HG03135 (cell line): ENCODE measurements around the gene MYOM3.
"Not testable (repeated sequence)": the region's sequence is repeated elsewhere in the genome, so short reads cannot be mapped to it uniquely, and the experiment has no call there.

Experiments used
- ATAC-seq: cut with Tn5 transposase; IDR thresholded peaks from one replicate; pipeline ENCODE4 v1.9.1; 2021; ENCODE audit warnings: mild to moderate bottlenecking, moderate library complexity; ENCODE audit not compliant: unreplicated experiment

The MYOM3 gene

DNA sequence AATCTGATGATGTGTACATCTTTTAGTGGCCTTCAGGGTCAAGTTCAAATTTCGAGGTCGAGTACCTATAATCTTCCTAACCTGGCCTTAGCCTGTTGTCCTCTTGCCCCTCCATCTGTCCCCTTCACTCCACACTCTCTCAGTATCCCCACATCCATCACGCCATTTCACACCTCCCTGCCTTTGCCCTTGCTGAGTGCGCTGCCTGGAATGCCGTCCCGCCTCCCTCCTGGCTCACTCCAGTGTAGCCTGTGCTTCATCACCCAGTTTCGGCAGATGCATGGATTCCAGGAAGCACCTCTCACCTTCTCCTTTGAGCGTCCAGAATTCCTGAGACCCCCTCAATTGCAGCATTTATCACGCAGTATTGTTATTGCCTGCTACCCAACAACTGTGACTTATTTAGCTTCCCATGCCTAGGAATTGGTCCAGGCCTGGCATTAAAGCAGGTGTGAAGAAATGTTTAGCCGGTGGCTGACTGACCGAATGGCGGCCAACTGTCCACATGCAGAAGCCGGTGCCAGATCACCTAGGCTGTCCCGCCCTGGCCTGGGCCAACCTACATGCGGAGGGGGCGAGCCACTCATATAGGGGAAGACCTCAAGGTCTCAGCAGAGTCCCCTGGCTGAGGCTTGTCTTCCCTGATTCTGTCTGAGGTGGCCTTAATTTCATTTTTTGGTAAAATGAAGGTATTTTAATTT, 34.5 kb downstream of the MYOM3 start:
- ATAC-seq = no peak

- ATAC-seq = no peak
Measured at GRCh38 chr1:24075946-24076345, 36.0 kb downstream of the MYOM3 start.

GRCh38 chr1:24075590-24075854, 36.4 kb downstream of the MYOM3 start:
- ATAC-seq = no peak

DNA sequence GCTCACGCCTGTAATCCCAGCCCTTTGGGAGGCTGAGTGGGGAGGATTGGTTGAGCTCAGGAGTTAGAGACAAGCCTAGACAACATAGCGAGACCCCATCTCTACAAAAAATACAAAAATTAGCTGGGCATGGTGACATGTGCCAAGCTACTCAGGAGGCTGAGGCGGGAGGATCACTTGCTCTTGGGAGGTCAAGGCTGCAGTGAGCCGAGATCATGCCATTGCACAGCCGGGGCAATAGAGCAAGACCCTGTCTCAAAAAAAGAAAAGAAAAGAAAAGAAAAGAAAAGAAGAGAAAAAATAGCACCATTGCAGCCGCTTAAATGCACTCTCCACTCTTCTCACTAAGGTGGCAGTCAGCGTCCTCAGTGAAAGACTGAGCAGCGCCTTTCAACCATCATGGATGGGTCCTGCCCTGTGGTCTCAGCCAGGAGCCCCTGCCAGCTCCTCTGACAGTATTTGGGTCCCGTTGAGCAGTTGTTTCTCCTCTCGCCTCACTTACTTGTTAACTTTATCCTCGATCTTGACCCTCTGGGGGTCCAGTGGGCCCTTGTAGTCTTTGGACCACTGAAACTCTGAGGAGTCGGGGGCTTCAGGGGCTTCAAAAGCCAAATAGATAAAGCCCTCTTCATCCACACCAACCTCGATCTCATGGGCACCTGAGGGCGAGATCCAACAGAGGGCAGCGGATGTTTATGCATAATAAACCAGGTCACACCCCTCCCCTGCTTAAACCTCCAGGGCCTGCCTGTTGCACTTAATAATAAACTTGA, 36.9 kb downstream of the MYOM3 start:
- no peak for ATAC-seq

GRCh38 chr1:24074196-24074595, 37.7 kb downstream of the MYOM3 start:
- no peak for ATAC-seq

DNA sequence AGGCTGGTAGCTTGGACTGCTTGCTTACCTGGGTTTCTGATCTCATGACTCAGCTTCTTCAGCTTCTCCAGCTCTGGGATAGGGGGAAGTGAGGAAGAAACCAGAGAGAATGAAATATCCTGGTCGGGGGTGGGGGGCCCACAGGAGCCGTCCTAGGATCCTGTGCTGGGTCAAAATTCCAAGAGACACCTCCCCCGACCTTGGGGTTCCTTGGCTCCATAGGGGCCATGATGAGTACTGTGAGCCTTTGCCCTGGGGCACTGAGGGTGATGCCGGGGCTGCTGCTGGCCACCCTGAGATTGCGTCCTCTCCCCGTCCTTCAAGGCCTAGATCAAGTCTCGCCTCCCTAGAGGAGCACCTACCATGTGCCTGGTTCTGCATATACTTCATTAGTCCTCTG, 40.0 kb downstream of the MYOM3 start:
- no peak for ATAC-seq

DNA sequence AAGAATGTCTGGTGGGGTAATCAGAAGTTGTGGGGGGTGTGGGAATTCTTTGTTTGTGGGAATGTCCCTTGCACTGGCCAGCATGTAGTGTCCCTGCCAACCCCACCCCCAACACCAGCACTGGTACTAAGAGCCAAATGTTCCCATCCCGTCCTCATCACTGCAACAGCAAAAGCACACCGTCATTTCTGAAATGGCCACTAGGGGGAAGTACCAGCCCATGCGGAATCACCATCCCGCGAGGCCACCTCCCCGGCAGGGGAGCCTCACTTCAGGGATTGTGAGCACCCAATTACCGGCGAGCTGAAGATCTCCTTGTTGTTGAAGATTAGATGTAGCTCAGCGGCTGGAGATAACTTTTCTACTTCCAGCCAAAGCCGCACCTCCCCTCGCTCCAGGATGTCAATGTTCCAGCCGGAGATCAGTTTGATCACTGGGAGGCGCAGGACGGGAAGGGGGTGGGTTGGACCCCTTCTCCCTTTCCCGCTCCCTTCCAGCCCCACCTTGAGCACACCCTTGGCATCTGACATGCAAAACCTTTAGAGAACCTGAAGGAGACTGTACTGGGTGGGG, 41.0 kb downstream of the MYOM3 start:
- no peak for ATAC-seq

DNA sequence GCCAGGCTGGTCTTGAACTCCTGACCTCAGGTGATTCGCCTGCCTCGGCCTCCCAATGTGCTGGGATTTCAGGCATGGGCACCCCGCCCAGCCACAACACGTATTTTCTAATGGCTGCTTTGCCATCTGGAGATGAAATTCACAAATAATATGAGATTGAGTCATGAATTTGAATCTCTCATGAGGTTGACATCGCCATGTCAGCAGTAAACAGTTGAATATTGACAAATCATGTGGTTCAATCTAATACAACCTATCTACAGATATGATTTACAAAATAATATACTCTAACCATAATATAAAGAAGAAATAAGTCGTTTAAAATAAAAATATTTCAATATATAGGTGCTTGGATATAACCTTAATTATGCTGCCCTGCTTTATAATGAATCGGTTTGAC, 42.1 kb downstream of the MYOM3 start:
- ATAC-seq = no peak

DNA sequence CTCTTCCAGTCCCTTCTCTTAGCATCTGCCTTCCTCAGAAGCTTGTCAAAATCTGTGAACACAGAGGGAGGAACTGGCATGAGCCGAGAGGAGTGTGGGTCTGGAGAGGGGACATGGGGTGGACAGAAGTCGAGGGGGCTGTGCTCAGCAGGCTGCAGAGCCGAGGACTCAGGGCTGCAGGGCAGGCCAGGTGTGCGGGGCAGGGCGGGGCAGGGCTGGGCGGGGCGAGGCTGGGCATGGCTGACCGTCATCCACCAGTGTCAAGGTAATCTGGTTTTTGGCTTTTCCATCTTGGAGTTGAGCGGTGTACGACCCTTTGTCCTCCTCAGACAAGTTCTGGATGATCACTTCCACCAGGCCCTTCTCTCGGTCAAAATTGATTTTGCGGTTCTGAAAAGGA, 44.0 kb downstream of the MYOM3 start:
- no peak for ATAC-seq

- no peak for ATAC-seq
Measured at GRCh38 chr1:24065304-24065703, 46.6 kb downstream of the MYOM3 start.

- no peak for ATAC-seq
Measured at GRCh38 chr1:24062221-24062620, 49.7 kb downstream of the MYOM3 start.

DNA sequence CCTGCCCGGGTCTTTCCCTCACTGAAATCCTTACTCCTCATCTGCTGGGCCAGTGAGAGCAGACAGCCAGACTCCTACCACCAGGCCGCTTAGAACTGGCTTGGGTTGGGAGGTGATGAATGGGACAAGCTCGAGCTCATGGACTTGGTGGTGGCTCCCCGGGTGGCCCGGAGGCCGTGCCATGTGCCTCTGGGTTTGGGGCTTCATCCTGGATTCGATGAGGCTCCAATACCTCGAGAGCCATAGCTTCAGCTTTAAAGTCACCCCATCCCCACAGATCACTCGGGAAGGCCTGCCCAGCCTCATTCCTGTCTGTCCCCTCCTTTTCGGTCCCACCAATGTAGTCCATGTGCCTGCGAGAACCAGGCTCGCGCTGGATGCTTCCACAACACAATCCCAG, 51.5 kb downstream of the MYOM3 start:
- no peak for ATAC-seq

DNA sequence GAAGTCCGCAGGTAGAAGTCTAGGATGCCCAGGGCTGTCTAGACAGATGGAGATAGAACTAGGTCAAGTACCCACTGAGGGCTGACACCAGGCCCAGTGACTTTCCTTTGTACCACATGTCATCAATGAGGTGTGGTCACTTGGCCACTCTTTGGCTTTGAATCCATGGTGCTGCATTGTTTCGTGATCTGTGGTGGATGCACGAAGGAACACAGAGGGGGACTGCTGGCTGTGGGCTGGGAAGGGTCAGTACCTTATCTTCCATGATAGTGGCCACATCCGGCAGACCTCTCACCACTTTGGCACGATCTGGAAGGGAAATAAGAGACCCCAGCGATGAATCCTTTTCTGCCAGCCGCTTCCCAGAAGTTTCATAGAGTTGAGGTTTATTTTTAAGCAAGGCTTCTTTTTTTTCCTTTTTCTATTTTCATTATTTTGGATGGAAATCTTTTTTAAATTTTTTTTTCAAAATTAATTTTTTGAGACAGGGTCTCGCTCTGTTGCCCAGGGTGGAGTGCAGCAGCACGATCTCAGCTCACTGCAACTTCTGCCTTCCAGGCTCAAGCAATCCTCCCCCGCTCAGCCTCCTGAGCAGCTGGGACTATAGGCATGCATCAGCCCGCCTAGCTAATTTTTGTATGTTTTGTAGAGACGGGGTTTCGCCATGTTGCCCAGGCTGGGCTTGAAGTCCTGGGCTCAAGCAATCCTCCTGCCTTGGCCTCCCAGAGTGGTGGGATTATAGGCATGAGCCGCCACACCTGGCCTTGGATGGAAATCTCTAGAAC, 53.1 kb downstream of the MYOM3 start:
- ATAC-seq = no peak

- ATAC-seq = no peak
Measured at GRCh38 chr1:24057171-24057570, 54.8 kb downstream of the MYOM3 start.

- no peak for ATAC-seq
Measured at GRCh38 chr1:24055681-24056080, 56.3 kb downstream of the MYOM3 start.

- no peak for ATAC-seq
Measured at GRCh38 chr1:24052220-24052619, 59.7 kb downstream of the MYOM3 start.

GRCh38 chr1:24051206-24051945, 60.6 kb downstream of the MYOM3 start:
- ATAC-seq = no peak

DNA sequence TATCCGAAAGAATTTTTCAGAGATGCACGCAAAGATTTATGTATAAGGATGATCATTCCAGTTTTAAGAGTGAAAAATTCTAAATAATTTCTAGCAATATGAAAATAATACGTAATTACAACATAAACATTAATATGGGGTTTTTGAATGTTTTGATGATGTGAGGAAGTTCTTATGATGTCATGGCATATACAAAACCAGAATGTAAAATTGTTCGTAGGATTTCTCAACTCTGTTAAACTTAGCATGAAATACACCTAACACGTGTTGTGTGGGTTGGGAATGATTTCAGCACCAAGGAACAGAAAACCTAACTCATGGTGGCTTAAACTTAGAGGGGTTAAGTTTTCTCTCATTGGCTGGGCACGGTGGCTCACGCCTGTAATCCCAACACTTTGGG, 62.2 kb downstream of the MYOM3 start:
- no peak for ATAC-seq

DNA sequence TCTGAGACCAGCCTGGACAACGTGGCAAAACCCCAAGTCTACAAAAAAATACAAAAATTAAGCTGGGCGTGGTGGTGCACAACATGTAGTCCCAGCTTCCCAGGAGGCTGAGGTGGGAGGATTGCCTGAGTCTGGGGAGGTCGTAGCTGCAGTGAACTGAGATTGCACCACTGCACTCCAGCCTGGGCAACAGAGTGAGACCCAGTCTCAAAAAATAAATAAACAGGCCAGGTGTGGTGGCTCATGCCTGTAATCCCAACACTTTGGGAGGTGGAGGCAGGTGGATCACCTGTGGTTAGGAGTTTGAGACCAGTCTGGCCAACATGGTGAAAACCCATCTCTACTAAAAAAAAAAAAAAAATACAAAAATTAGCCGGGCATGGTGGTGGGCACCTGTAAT, 63.0 kb downstream of the MYOM3 start:
- ATAC-seq = not testable (repeated sequence)

GRCh38 chr1:24048205-24048869, 63.6 kb downstream of the MYOM3 start:
- no peak for ATAC-seq

DNA sequence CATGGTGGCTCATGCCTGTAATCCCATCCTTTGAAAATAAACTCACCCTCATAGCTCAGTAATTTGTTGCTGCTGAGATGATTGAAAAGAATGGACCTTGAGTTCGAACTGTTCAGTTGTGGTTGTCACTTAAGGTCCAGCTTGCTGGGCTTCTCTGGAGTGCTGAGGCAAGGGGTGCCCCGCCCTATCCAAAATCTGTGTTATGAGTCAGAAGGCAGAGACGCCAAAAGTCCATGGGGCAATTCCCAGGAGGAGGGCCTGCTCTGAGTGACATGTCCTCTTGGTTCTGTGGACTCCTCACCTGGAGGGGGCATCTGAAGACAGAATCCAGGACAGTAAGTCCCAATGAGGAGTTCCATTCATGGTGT, 64.8 kb downstream of the MYOM3 start:
- ATAC-seq = no peak
